Hippocampal formation (tissue), 2 donors: ENCODE data around the gene NUP214.
"Not testable (repeated sequence)": the region's sequence is repeated elsewhere in the genome, so short reads cannot be mapped to it uniquely, and the experiment has no call there.

Source experiments
- DNase-seq, 2 donors: peaks; one replicate each; lab custom pipeline; 2025; lab: John Stamatoyannopoulos, UW

NUP214 gene

GRCh38 chr9:131161585-131161984 lies 36.2 kb downstream of the NUP214 start:
- no peak for DNase-seq

DNA sequence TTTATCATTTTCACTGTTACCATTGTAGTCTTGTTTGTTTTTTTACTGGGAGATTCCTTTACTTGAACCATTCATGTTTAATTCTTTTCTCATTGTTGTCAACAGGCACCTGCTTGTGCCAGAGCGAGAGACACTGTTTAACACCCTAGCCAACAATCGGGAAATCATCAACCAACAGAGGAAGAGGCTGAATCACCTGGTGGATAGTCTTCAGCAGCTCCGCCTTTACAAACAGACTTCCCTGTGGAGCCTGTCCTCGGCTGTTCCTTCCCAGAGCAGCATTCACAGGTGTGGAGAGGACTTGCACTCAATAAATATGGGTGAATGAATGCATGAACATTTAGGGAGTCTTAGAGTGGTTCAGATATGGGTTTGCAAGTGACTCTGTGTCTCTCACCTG lies 37.5 kb downstream of the NUP214 start:
- DNase-seq: no peak

- DNase-seq: no peak
These were observed 40.1 kb downstream of the NUP214 start for GRCh38 chr9:131165523-131165922.

DNA sequence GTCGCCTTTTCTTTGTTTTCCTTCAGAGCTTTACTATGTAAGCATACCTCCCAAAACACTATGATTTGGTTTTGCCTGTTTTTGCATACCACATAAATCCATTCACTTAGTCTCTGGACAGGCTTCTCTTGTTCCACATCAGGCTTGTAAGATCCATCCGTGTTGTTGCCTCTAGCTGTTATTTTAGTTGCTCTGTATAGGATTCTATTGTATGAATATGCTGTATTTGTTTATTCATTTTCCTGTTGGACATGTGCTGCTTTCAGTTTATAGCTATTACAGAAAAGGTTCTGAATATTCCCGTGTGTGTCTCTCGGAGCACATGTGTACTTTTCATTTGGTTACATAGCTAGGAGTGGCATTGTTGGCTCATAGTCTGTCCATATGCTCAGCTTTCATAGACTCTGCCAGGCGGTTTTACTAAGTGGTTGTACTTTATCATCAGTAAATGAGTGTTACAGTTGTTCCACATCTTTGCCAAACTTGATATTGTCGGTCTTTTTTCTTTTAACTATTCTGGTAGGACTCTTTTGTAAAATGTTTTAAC lies 41.8 kb downstream of the NUP214 start:
- DNase-seq: no peak

DNA sequence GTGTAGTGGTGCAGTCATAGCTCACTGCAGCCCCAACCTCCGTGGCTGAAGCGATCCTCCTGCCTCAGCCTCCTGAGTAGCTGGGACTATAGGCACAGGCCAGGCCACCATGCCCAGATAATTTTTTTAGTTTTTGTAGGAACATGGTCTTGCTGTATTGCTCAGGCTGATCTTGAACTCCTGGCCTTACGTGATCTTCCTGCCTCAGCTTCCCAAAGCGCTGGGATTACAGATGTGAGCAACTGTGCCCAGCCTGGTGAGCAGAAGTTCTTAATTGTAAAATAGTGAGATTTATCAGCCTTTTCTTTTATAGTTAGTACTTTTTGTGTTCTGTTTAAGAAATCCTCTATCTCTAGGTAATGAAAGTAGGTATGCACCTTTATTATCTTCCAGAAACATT lies 42.5 kb downstream of the NUP214 start:
- no peak for DNase-seq

- no peak for DNase-seq
These were observed 44.3 kb downstream of the NUP214 start for GRCh38 chr9:131169563-131170240.

DNA sequence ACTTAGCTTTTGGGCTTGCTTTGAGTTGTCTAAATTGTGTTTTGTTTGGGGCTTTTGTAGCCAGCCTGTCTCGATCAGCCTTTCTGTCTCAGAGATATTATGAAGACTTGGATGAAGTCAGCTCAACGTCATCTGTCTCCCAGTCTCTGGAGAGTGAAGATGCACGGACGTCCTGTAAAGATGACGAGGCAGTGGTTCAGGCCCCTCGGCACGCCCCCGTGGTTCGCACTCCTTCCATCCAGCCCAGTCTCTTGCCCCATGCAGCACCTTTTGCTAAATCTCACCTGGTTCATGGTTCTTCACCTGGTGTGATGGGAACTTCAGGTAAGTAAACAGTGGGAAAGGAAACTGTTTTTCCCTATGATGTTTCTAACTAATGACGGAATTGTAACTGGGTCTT lies 48.6 kb downstream of the NUP214 start:
- no peak for DNase-seq

- no peak for DNase-seq
These were observed 49.4 kb downstream of the NUP214 start for GRCh38 chr9:131174681-131175239.

DNA sequence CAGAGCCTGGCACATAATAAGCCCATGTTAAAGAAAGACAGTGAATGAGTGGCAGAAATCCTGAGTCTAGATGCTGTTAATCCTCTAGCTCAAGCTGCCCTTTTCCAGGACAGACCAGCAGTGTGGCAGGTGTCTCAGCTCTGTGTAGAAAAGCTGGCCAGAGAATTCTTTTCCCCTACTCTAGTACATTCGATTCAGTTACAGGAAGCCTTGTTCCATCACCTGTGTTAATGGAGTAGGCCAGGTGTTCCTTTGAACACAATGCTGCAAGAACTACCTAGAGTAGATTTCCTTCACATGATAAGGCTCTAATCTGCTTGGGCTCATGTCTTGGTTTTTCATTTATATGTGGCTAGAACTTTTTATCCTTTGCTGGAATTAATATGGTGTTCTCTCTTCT lies 52.5 kb downstream of the NUP214 start:
- DNase-seq: no peak

DNA sequence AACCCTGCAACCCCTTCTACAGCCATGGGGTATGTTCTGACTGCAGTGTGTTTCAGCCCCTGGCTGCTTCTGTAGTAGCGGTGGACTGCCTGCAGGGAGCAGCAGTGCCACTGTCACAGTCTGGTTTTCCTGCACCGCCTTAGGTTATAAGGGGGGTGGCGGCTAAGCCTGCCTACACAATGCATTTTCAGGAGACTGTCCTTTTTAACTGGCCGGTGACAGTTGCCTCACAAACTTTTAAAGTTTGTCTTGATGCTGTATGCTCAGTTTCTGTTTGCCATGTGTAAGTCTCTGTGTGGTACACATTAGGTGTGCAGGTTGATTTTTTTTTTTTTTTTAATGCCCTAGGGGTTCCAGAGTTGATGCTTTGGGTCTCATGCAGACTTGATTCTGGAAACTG lies 53.0 kb downstream of the NUP214 start:
- DNase-seq: peak; percentile 6 to 54

GRCh38 chr9:131178926-131179325 lies 53.5 kb downstream of the NUP214 start:
- no peak for DNase-seq

GRCh38 chr9:131179561-131180219 lies 54.3 kb downstream of the NUP214 start:
- DNase-seq: no peak

GRCh38 chr9:131180454-131180853 lies 55.1 kb downstream of the NUP214 start:
- DNase-seq: no peak

DNA sequence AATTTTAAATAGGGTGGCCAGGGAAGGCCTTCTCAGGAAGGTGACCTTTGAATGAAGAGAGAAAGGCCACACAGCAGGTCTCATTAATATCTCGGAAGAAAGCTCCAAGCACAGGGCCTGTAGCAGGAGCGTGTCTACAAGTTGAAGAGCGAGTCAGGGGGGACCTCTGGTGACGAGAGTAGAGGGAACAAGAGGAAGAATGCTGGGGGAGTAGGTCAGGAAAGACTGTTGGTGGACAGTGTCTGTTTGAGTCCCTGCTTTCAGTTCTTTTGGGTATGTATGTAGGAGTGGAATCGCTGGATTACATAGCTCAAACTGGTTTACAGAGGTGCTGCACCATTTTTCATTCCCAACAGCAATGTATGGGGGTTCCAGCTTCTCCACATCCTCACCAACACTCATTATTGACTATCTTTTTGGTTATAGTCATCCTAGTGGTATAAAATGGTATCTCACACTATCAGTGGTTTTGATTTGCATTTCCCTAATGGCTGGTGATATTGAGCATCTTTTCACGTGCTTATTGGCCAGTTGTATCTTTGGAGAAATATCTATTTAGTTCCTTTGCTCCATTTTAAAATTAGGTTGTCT lies 55.8 kb downstream of the NUP214 start:
- DNase-seq: no peak

DNA sequence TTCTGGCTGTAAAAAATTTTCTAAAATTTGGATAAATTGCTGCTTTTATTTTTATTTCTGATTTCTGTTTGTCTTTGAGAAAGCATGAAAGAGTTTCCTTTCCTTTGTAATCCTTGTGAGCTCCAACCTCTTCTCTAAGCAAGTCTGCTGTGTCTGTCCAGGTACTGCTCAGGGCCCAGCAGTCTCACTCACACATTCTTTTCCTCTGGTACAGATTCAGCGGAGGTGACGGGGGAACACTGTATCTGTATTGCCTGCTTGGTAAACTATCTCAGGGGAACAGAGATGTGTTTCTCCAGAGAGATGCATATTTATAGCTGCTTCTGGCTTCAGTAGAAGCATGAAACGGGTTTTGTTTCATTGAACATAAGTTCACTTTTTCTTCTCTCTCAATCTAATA lies 60.5 kb downstream of the NUP214 start:
- DNase-seq: no peak

- DNase-seq: no peak
These were observed 61.2 kb downstream of the NUP214 start for GRCh38 chr9:131186622-131187021.

DNA sequence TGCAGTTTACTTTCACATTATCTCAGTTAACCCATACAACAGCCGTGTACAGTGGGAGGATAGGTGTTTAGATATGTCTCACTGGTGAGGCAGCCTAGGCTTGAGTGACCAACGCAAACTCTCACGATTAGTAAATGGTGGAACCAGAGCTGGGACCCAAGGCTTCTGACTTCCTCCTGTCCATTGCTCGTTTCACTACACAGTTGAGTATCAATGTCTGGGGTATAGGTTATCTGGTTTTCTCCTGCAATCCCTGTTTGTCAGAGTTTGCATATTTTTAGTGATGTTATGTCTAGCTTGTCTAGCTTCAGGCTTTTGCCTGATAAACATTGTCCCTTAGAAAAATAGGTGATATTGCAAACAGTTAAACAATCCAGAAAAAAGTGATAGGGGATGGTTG lies 62.6 kb downstream of the NUP214 start:
- no peak for DNase-seq

- no peak for DNase-seq
These were observed 63.6 kb downstream of the NUP214 start for GRCh38 chr9:131188976-131189375.

- no peak for DNase-seq
These were observed 64.8 kb downstream of the NUP214 start for GRCh38 chr9:131190191-131190590.

DNA sequence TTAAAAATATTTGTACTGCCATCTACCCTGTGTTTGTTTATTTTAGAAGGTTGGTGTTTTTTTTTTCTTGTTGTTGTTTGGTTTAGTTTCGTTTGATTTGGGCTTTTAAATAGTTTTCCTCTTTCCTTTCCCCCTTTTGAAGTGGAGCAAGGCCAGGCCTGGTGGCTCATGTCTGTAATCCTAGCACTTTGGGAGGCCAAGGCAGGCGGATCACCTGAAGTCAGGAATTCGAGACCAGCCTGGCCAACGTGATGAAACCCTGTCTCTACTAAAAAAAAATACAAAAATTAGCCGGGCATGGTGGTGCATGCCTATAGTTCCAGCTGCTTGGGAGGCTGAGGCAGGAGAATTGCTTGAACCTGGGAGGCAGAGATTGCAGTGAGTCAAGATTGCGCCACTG lies 65.6 kb downstream of the NUP214 start:
- DNase-seq: not testable (repeated sequence)

DNA sequence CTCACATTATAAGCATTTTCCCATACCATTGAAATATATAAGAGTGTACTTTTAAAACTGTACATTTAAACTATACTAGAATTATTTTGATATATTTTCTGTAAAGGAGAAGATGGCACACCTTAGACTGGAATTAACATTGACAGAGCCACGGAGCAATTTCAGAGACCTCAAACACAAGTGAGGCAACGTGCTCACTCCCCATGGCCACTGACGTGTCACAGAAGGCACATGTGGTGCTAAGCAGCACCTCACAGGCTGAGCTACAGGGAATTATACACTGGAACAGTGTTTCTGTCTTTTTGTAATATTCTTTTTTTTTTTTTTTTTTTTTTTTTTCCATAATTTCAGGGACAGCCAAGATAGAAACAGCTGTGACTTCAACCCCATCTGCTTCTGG lies 66.5 kb downstream of the NUP214 start:
- no peak for DNase-seq

DNA sequence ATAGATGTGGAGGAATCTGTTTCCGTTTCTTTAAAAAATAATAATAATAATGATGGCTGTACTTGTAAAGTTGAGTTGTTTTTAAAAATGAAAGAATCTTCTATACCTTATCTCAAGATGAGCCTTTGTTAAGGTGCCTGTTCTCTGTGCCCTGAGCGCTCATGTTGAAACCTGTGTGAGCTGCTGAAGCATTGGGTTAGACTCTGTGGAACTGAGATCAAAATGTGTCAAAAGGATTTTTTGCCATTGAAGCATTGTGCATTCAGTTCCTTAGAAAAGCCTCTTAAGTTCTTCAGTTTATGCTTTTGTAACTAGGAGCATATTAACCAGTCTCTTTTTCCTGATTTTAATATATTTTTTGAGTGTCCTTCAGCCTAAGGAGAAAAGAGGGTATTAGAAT lies 67.7 kb downstream of the NUP214 start:
- DNase-seq: no peak

- no peak for DNase-seq
These were observed 69.4 kb downstream of the NUP214 start for GRCh38 chr9:131194762-131195161.
